Nephron (organoid): Measurements from ENCODE around the gene NTNG1.

Experiments used
- H3K27ac Mint-ChIP-seq, 3 experiments: 2 replicates each; pipeline ENCODE4 v1.8.0; 2020; ENCODE audit warnings: mixed read lengths in 3 of 3, mild to moderate bottlenecking in 2 of 3, moderate library complexity in 1 of 3
- H3K27me3 Mint-ChIP-seq: 2 replicates; pipeline ENCODE4 v1.8.0; 2021; ENCODE audit warnings: low read depth, mild to moderate bottlenecking, moderate library complexity, mixed read lengths
- H3K36me3 Mint-ChIP-seq: 2 replicates; pipeline ENCODE4 v1.8.0; 2020; ENCODE audit warnings: low read depth, mixed read lengths
- H3K4me1 Mint-ChIP-seq: 2 replicates; pipeline ENCODE4 v1.8.0; 2020; ENCODE audit warnings: mixed read lengths
- H3K4me3 Mint-ChIP-seq, 3 experiments: 2 replicates each; pipeline ENCODE4 v1.8.0; 2020; ENCODE audit warnings: mild to moderate bottlenecking in 3 of 3, mixed read lengths in 3 of 3, moderate library complexity in 2 of 3
- H3K9me3 Mint-ChIP-seq: 2 replicates; pipeline ENCODE4 v1.8.0; 2020; ENCODE audit warnings: mixed read lengths
- CTCF ChIP-seq, 3 experiments: fragments of 200-600 bp; sonication (generic); IDR thresholded peaks; one replicate each; pipeline ENCODE4 v1.5.0; 2021; ENCODE audit warnings: antibody characterized with exemption in 3 of 3; ENCODE audit not compliant: unreplicated experiment in 3 of 3

NTNG1 gene

GRCh38 chr1:107100331-107100984, 40.4 kb upstream of the NTNG1 start:
- Mint-ChIP-seq H3K9me3 (no peaks in the 10 kb centered on the region), H3K4me3 (no peak overlapping the region), H3K27me3 (no peaks in the 10 kb centered on the region), H3K4me1 (no peaks in the 10 kb centered on the region), H3K36me3 (no peaks in the 10 kb centered on the region), H3K27ac (no peak overlapping the region)
- no peak for TF ChIP-seq CTCF (IDR thresholded peaks at IDR 0.05; ENCODE audit: unreplicated experiment in 3 of 3)

GRCh38 chr1:107105914-107106313, 34.9 kb upstream of the NTNG1 start:
- peaks cover 7% of the 10 kb centered on the region for H3K4me1 Mint-ChIP-seq
- H3K36me3 Mint-ChIP-seq = no peaks in the 10 kb centered on the region
- H3K9me3 Mint-ChIP-seq = no peaks in the 10 kb centered on the region
- TF ChIP-seq CTCF (IDR thresholded peaks at IDR 0.05; ENCODE audit: unreplicated experiment in 3 of 3) = no peak
- H3K27ac Mint-ChIP-seq = no peak overlapping the region
- no peak overlapping the region for H3K4me3 Mint-ChIP-seq
- no peaks in the 10 kb centered on the region for H3K27me3 Mint-ChIP-seq

GRCh38 chr1:107110326-107110725, 30.5 kb upstream of the NTNG1 start:
- Mint-ChIP-seq H3K36me3 (no peaks in the 10 kb centered on the region), H3K27me3 (no peaks in the 10 kb centered on the region), H3K9me3 (no peaks in the 10 kb centered on the region), H3K4me3 (no peak overlapping the region), H3K27ac (peak overlapping the region in 2 of 3 experiments; percentile 0 to 29), H3K4me1 (peaks cover 7% of the 10 kb centered on the region)
- TF ChIP-seq CTCF (IDR thresholded peaks at IDR 0.05; ENCODE audit: unreplicated experiment in 3 of 3) = no peak

GRCh38 chr1:107116306-107116790, 24.5 kb upstream of the NTNG1 start:
- TF ChIP-seq CTCF (IDR thresholded peaks at IDR 0.05; ENCODE audit: unreplicated experiment in 3 of 3) = no peak
- no peaks in the 10 kb centered on the region for H3K9me3 Mint-ChIP-seq
- no peak overlapping the region for H3K27ac Mint-ChIP-seq
- H3K4me1 Mint-ChIP-seq = no peaks in the 10 kb centered on the region
- H3K4me3 Mint-ChIP-seq = no peak overlapping the region
- no peaks in the 10 kb centered on the region for H3K27me3 Mint-ChIP-seq
- no peaks in the 10 kb centered on the region for H3K36me3 Mint-ChIP-seq

- Mint-ChIP-seq H3K27ac (no peak overlapping the region), H3K4me3 (no peak overlapping the region), H3K9me3 (no peaks in the 10 kb centered on the region), H3K27me3 (no peaks in the 10 kb centered on the region), H3K4me1 (no peaks in the 10 kb centered on the region), H3K36me3 (no peaks in the 10 kb centered on the region)
- TF ChIP-seq CTCF (IDR thresholded peaks at IDR 0.05; ENCODE audit: unreplicated experiment in 3 of 3) = no peak
Observed at GRCh38 chr1:107122225-107122624, 18.6 kb upstream of the NTNG1 start.

GRCh38 chr1:107123741-107124140, 17.1 kb upstream of the NTNG1 start:
- peaks cover 3% of the 10 kb centered on the region for H3K27me3 Mint-ChIP-seq
- no peaks in the 10 kb centered on the region for H3K4me1 Mint-ChIP-seq
- no peaks in the 10 kb centered on the region for H3K36me3 Mint-ChIP-seq
- H3K9me3 Mint-ChIP-seq = no peaks in the 10 kb centered on the region
- H3K4me3 Mint-ChIP-seq = no peak overlapping the region
- TF ChIP-seq CTCF (IDR thresholded peaks at IDR 0.05; ENCODE audit: unreplicated experiment in 3 of 3) = no peak
- H3K27ac Mint-ChIP-seq = no peak overlapping the region
